Measurements from ENCODE around the gene PRKCH.

- TF ChIP-seq POLR2AphosphoS5 (IDR thresholded peaks at IDR 0.05; ENCODE audit: borderline replicate concordance, low read depth, low read length): no peak
- TF ChIP-seq EZH2 (IDR thresholded peaks at IDR 0.05): no peak
These were observed 67.7 kb downstream of the PRKCH start for GRCh38 chr14:61388976-61389576.

All from SK-N-MC (cell line).